GM23248 (cell line): Measurements from ENCODE around the gene TMEM254.

ENCODE experiments used
- EZH2 ChIP-seq: fragments of 200-600 bp; sonication (generic); IDR thresholded peaks from 2 replicates; pipeline ENCODE4 v1.6.1; 2018; ENCODE audit warnings: antibody characterized with exemption, mild to moderate bottlenecking; ENCODE audit not compliant: insufficient read depth, poor library complexity, severe bottlenecking
- EZH2phosphoT487 ChIP-seq: fragments of 200-600 bp; sonication (generic); IDR thresholded peaks from 2 replicates; pipeline ENCODE4 v1.6.1; 2018; ENCODE audit warnings: antibody characterized with exemption, moderate library complexity, mild to moderate bottlenecking, low read depth; ENCODE audit not compliant: insufficient read depth

DNA sequence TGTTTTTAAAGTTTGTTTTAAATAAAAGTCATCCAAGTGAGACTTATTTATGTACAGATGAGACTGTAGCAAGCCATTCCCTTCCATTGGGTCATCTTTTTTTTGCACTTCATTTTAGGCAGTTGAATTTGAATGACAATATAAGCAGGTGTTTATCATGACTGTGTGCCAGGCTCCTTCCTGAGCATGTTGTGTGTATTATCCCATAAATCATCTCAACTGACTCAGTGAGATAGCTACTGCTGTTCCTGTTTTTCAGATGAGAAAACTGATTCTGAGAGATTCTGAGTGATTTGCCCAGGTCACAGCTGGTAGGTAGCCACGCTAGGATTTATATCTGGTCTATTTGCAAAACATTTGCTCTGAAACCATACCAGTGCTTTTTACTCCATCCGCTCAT lies 11.7 kb downstream of the TMEM254 start:
- TF ChIP-seq EZH2phosphoT487 (no peak), EZH2 (no peak)
